ENCODE results near the gene IQCH.

- TF ChIP-seq, protein P1, sequence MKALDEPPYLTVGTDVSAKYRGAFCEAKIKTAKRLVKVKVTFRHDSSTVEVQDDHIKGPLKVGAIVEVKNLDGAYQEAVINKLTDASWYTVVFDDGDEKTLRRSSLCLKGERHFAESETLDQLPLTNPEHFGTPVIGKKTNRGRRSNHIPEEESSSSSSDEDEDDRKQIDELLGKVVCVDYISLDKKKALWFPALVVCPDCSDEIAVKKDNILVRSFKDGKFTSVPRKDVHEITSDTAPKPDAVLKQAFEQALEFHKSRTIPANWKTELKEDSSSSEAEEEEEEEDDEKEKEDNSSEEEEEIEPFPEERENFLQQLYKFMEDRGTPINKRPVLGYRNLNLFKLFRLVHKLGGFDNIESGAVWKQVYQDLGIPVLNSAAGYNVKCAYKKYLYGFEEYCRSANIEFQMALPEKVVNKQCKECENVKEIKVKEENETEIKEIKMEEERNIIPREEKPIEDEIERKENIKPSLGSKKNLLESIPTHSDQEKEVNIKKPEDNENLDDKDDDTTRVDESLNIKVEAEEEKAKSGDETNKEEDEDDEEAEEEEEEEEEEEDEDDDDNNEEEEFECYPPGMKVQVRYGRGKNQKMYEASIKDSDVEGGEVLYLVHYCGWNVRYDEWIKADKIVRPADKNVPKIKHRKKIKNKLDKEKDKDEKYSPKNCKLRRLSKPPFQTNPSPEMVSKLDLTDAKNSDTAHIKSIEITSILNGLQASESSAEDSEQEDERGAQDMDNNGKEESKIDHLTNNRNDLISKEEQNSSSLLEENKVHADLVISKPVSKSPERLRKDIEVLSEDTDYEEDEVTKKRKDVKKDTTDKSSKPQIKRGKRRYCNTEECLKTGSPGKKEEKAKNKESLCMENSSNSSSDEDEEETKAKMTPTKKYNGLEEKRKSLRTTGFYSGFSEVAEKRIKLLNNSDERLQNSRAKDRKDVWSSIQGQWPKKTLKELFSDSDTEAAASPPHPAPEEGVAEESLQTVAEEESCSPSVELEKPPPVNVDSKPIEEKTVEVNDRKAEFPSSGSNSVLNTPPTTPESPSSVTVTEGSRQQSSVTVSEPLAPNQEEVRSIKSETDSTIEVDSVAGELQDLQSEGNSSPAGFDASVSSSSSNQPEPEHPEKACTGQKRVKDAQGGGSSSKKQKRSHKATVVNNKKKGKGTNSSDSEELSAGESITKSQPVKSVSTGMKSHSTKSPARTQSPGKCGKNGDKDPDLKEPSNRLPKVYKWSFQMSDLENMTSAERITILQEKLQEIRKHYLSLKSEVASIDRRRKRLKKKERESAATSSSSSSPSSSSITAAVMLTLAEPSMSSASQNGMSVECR (CRISPR knock-in tag; IDR thresholded peaks at IDR 0.05) = no peak
- TF ChIP-seq TARDBP (IDR thresholded peaks at IDR 0.05) (no peak), ZNF133 (CRISPR knock-in tag; IDR thresholded peaks at IDR 0.05) (no peak), POLR2A (conservative IDR thresholded peaks at IDR 0.05) (no peak), CC2D1A (IDR thresholded peaks at IDR 0.05) (no peak), SRF (CRISPR knock-in tag; IDR thresholded peaks at IDR 0.05) (no peak)
Measured at GRCh38 chr15:67523330-67523729, 268.7 kb downstream of the IQCH start.

Measured in K562 (cell line).